Breast epithelium (tissue), 3 donors: ENCODE measurements around the gene GOLGA6D.

Experiments
- CTCF ChIP-seq, 3 donors: fragments of 450-650 bp; IDR thresholded peaks; one replicate each; pipeline ENCODE4 v1.5.1; 2016 to 2017; ENCODE audit warnings: antibody characterized with exemption in 3 of 3, mild to moderate bottlenecking in 3 of 3, moderate library complexity in 3 of 3
- POLR2A ChIP-seq: fragments of 450-650 bp; IDR thresholded peaks from one replicate; pipeline ENCODE4 v1.6.1; 2016; ENCODE audit warnings: antibody characterized with exemption, mild to moderate bottlenecking, moderate library complexity
- POLR2AphosphoS5 ChIP-seq, 3 donors: sonication (generic); formaldehyde crosslinking; IDR thresholded peaks; one replicate each; pipeline ENCODE4 v1.6.1; 2017; ENCODE audit warnings: antibody characterized with exemption in 3 of 3

GRCh38 chr15:75329571-75329970, 46.9 kb downstream of the GOLGA6D start:
- TF ChIP-seq CTCF (IDR thresholded peaks at IDR 0.05): no peak
- TF ChIP-seq POLR2A: no peak
- no peak for TF ChIP-seq POLR2AphosphoS5 (IDR thresholded peaks at IDR 0.05)
